Adrenal gland (tissue), 12 donors: ENCODE data around the gene TERB1. TPM values are rescaled to one million over a fixed set of nuclear protein-coding genes. Genes with fewer than 3 reads are reported as not detected.
"Not testable (repeated sequence)": the region's sequence is repeated elsewhere in the genome, so short reads cannot be mapped to it uniquely, and the experiment has no call there.

Experiments
- DNase-seq, 7 donors: peaks; one replicate each; pipeline ENCODE4 v3.0.0-alpha.2; 2019 to 2020
- H3K27ac ChIP-seq, 5 donors: fragments of 200-600 bp; sonication (generic) in 4 of 5; 1 replicate in 3 of 5; 2 replicates in 2 of 5; pipeline versions ENCODE4 v1.5.1 to v1.8.0; 2016 to 2020; ENCODE audit warnings: mild to moderate bottlenecking in 1 of 5
- H3K27me3 ChIP-seq: fragments of 200-600 bp; 2 replicates; pipeline ENCODE4 v1.8.0; 2021
- H3K36me3 ChIP-seq, 2 donors: fragments of 200-600 bp; replicated peaks in 1 of 2; 1 replicate in 1 of 2; 2 replicates in 1 of 2; pipeline versions ENCODE4 v1.5.1 to v1.8.0; 2018 to 2022
- H3K4me1 ChIP-seq, 2 donors: fragments of 200-600 bp; replicated peaks in 1 of 2; 1 replicate in 1 of 2; 2 replicates in 1 of 2; pipeline versions ENCODE4 v1.5.1 to v1.8.0; 2018 to 2021
- H3K4me3 ChIP-seq, 4 donors: fragments of 200-600 bp; sonication (generic) in 3 of 4; one replicate each; pipeline ENCODE4 v1.5.1; 2016 to 2018
- H3K9me3 ChIP-seq, 3 donors: fragments of 200-600 bp; sonication (generic) in 1 of 3; replicated peaks in 1 of 3; 1 replicate in 2 of 3; 2 replicates in 1 of 3; pipeline versions ENCODE4 v1.5.1 to v1.8.0; 2016 to 2021
- CTCF ChIP-seq, 6 experiments: fragments of 450-650 bp in 4 of 6; fragments of 200-600 bp in 2 of 6; sonication (generic) in 1 of 6; IDR thresholded peaks; 1 replicate in 5 of 6; 2 replicates in 1 of 6; pipeline versions ENCODE4 v1.5.1 to v1.8.0; 2016 to 2021; ENCODE audit warnings: antibody characterized with exemption in 6 of 6, mild to moderate bottlenecking in 2 of 6, moderate library complexity in 1 of 6
- POLR2A ChIP-seq, 2 donors: fragments of 450-650 bp; IDR thresholded peaks; one replicate each; pipeline ENCODE4 v1.6.1; 2017; ENCODE audit warnings: antibody characterized with exemption in 2 of 2, mild to moderate bottlenecking in 2 of 2, moderate library complexity in 1 of 2
- WGBS, 4 donors: extraction: QIAGEN DNeasy Blood & Tissue Kit in 2 of 4; methylation state at CpG; one replicate each; pipeline versions ENCODE4 v1.1.5 to v1.1.7; 2013 to 2017; 5-methylcytosine and 5-hydroxymethylcytosine counted together
- intact Hi-C, 2 donors: fragments of 100-400 bp; cut with DNase I; formaldehyde crosslinking; loops; one replicate each; pipeline versions ENCODE4 v1.14.1 to v1.15.0; 2022 to 2023
- polyA plus RNA-seq, 3 donors: library from polyadenylated mRNA; stranded (reverse); fragments of 200-250 nt in 2 of 3; fragments of 350-450 nt in 1 of 3; fragmentation: Illumina TruSeq in 1 of 3; extraction: RNeasy Lipid Tissue Mini Kit (QIAGEN cat#74804) in 1 of 3; gene quantifications; one replicate each; pipeline ENCODE4 v1.2.3, GENCODE V29; 2013 to 2014
- total RNA-seq, 9 donors: library from RNA; depleted of rRNA in 4 of 9; stranded (reverse); fragments of >200 nt in 4 of 9; fragments of 120-200 nt in 1 of 9; fragmentation: NEBNext Ultra II Directional in 1 of 9; extraction: Animal tissue kit (Norgen Biotek cat#: 25700) in 1 of 9; gene quantifications; one replicate each; pipeline versions ENCODE4 v1.1.0 to v1.2.4, GENCODE V29; 2013 to 2023
- donor health status: healthy with polysubstance abuse.
- donor health status: Bipolar disorder and iron deficiency.
- donor health status: DM: yes; HTN: yes; CAD: no.
- donor health status: DM: no; HTN: no; CAD: no.
- donor health status: DM: no; HTN: no; CAD: no.
- donor health status: DM: yes; HTN: yes; CAD: no.

The TERB1 gene
- total and polyA plus RNA-seq, 12 donors = 0.06 TPM; not detected in 11

GRCh38 chr16:66809765-66810164, 8.4 kb upstream of the TERB1 start:
- Histone ChIP-seq H3K36me3 (peaks cover 0 to 67% of the 10 kb centered on the region in 2 donors), H3K4me1 (no peaks in the 10 kb centered on the region), H3K27ac (no peak overlapping the region), H3K4me3 (no peak overlapping the region), H3K27me3 (no peaks in the 10 kb centered on the region), H3K9me3 (no peaks in the 10 kb centered on the region)
- 95 to 97% (median 96%) methylated on average over 4 of the region's 4 CpGs for WGBS, 4 donors
- intact Hi-C loops = no loop called here
- no peak for DNase-seq
- TF ChIP-seq POLR2A (IDR thresholded peaks at IDR 0.05) = no peak
- TF ChIP-seq CTCF (IDR thresholded peaks at IDR 0.05) = no peak

GRCh38 chr16:66802159-66802558, 775 bp upstream of the TERB1 start:
- TF ChIP-seq POLR2A (IDR thresholded peaks at IDR 0.05) = no peak
- no peak for TF ChIP-seq CTCF (IDR thresholded peaks at IDR 0.05)
- no peak overlapping the region for H3K4me3 ChIP-seq
- intact Hi-C loops = no loop called here
- H3K4me1 ChIP-seq = no peaks in the 10 kb centered on the region
- 86 to 90% (median 88%) methylated on average over 5 of the region's 5 CpGs for WGBS, 4 donors
- H3K36me3 ChIP-seq = peaks cover 0 to 45% of the 10 kb centered on the region in 2 donors
- H3K27me3 ChIP-seq = no peaks in the 10 kb centered on the region
- no peak for DNase-seq
- no peak overlapping the region for H3K27ac ChIP-seq
- no peaks in the 10 kb centered on the region for H3K9me3 ChIP-seq

- intact Hi-C loops = no loop called here
- H3K27me3 ChIP-seq = no peaks in the 10 kb centered on the region
- DNase-seq = no peak
- no peak overlapping the region for H3K27ac ChIP-seq
- no peak overlapping the region for H3K4me3 ChIP-seq
- no peaks in the 10 kb centered on the region for H3K9me3 ChIP-seq
- peaks cover 0 to 37% of the 10 kb centered on the region in 2 donors for H3K36me3 ChIP-seq
- no peaks in the 10 kb centered on the region for H3K4me1 ChIP-seq
- 93 to 100% (median 96%) methylated on average over 3 to 19 of the region's 19 CpGs for WGBS, 4 donors
- no peak for TF ChIP-seq POLR2A (IDR thresholded peaks at IDR 0.05)
- no peak for TF ChIP-seq CTCF (IDR thresholded peaks at IDR 0.05)
These were observed 528 bp downstream of the TERB1 start for GRCh38 chr16:66800856-66801255.

- TF ChIP-seq POLR2A (IDR thresholded peaks at IDR 0.05) (no peak), CTCF (IDR thresholded peaks at IDR 0.05) (no peak)
- H3K36me3 ChIP-seq = peaks cover 0 to 12% of the 10 kb centered on the region in 2 donors
- no peak overlapping the region for H3K4me3 ChIP-seq
- H3K9me3 ChIP-seq = no peaks in the 10 kb centered on the region
- no peak for DNase-seq
- intact Hi-C loops = no loop called here
- H3K27me3 ChIP-seq = no peaks in the 10 kb centered on the region
- WGBS, 4 donors = 81 to 97% (median 90%) methylated on average over 2 of the region's 2 CpGs
- no peaks in the 10 kb centered on the region for H3K4me1 ChIP-seq
- H3K27ac ChIP-seq = no peak overlapping the region
These were observed 3.2 kb downstream of the TERB1 start for GRCh38 chr16:66798161-66798560.

- H3K27ac ChIP-seq, DNase-seq, H3K36me3 ChIP-seq, H3K4me3 ChIP-seq, H3K4me1 ChIP-seq, intact Hi-C loops, H3K27me3 ChIP-seq, H3K9me3 ChIP-seq: not testable (repeated sequence)
- 81 to 91% (median 86%) methylated on average over 6 of the region's 6 CpGs for WGBS, 4 donors
These were observed 7.4 kb downstream of the TERB1 start for GRCh38 chr16:66793984-66794383.
